Measurements from ENCODE around the gene SDK1.

Gene SDK1

DNA sequence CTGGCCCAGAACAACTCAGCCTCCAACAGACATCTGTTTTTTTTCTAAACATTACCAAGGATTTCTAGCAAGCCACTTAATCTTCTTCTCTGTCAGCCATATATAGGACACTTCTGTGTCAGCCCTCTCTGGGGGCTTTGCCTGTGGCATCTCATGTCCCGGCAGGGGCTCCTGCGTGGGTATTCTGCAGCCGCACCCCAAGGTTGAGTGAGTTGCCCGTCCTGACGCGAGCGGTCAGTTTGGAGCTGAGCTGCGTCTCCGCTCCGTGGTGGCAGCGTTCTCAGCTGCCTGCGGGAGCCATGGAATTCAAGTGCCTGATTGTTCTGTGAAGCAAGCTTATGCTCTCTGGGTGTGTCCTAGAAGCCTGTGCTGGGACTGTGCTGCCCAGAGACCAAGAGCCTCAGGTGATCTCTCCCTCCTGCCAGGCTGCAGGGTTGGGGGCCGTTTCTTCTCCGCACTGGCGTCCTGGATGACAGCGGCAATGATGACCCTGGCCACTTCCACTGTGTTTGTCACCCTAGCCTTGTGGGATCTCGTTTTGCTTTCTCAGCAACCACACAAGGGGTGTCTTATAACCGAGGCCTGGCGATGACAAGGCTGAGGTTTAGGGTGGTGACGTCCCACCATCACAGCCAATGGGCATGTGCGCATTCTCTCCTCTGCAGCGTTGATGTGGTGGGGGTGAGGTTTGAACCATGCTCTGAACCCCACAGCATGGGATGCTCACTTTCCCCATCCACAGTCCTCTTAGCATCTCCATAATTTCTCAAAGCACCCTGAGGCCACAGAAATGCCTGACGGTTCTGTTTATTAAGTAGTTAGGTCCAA, 768.4 kb downstream of the SDK1 start:
- no peak overlapping the region for H3K4me3 ChIP-seq (ENCODE audit: low read depth, low read length)
- TF ChIP-seq, protein P1, sequence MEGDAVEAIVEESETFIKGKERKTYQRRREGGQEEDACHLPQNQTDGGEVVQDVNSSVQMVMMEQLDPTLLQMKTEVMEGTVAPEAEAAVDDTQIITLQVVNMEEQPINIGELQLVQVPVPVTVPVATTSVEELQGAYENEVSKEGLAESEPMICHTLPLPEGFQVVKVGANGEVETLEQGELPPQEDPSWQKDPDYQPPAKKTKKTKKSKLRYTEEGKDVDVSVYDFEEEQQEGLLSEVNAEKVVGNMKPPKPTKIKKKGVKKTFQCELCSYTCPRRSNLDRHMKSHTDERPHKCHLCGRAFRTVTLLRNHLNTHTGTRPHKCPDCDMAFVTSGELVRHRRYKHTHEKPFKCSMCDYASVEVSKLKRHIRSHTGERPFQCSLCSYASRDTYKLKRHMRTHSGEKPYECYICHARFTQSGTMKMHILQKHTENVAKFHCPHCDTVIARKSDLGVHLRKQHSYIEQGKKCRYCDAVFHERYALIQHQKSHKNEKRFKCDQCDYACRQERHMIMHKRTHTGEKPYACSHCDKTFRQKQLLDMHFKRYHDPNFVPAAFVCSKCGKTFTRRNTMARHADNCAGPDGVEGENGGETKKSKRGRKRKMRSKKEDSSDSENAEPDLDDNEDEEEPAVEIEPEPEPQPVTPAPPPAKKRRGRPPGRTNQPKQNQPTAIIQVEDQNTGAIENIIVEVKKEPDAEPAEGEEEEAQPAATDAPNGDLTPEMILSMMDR (IDR thresholded peaks at IDR 0.05; ENCODE audit: low read depth, low read length) = no peak

DNA sequence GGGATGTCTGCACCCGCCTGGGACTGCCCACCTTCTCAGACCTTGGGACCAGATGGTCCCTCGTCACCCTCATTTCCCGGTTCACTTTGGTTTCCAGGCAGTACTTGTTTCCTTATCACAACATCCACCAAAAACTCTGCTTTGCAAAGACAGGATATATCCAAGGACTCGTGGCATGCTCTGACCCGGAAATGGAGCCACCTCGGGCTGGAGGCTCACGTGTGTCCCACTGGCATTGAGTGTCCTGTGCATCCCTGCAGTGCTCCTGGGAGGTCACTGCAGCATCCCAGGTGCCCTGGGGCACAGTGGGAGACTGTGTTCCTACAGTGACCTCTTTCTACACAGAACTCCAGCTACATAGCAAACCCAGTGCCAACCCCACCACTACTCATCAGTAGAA, 769.2 kb downstream of the SDK1 start:
- no peak overlapping the region for H3K4me3 ChIP-seq (ENCODE audit: low read depth, low read length)
- TF ChIP-seq, protein P1 (IDR thresholded peaks at IDR 0.05; ENCODE audit: low read depth, low read length) = no peak

DNA sequence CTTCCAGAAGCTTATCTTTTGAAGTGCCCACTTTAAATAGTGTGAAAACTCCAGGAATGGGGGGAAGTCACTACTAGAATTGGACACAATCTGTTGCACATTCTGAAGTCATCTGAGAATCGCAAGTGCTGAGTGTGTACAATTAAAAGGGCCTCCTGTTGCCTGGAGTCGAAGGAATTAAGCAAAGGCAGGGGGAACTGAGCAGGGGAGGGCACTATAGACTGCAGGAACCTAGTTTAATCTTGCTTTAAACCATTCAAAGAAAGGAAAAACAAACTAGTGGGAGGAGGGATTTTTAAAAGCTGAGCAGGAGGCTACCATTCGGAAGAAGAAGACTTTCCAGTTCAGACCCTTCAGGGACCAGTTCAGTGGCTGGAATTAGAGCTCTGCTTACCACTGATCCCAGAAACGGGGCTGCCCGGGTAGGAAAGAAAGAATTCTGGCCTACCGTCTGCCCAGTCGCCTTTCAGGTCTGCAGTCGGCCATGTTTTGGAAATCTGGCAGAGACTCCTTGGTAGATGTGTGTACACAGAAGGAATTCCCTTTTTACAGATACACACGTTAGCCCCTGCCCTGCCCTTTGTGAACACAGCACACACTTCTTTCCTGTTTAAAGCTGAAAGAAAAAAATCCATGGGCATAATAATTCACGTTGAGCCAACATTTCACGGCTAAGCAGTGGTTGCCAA, 770.5 kb downstream of the SDK1 start:
- TF ChIP-seq, protein P1 (IDR thresholded peaks at IDR 0.05; ENCODE audit: low read depth, low read length) = no peak
- H3K4me3 ChIP-seq (ENCODE audit: low read depth, low read length) = no peak overlapping the region

DNA sequence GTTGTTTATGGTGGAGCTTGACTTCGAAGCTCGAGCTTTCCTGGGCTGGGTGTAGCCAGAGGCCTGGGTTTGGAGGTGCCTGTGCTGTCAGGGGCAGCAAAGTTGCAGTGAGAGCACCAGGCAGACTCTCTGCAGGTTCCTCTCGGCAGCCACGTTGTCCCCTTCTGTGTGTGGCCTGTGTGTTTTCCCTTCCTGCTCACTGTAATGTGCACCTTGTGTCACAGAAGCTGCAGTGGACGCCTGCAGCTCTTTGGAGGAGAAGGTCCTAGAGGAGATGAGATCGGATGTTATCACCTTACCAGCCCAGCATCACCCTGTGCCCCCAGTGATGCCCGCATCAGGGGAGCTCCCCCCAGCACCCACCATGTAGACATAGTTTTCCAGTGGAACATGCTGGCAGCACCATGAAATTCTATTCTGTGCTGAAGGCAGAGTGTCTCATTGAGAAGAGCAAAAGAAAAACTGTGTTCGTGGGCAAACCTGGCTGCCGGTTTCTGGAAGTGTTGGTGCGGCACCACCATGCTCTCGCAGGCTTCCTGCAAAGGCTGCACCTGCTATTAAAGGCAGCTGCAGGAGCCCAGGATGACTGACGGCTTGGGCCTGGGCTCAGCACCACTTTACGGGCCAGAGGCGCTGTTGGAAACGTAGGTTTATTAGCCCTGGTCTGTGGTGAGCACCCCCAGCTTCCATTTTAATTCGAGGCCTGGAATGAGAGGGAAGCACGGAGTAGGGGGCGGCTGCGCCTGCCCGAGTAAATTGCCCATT, 771.3 kb downstream of the SDK1 start:
- H3K4me3 ChIP-seq (ENCODE audit: low read depth, low read length) = no peak overlapping the region
- TF ChIP-seq, protein P1 (IDR thresholded peaks at IDR 0.05; ENCODE audit: low read depth, low read length) = no peak

DNA sequence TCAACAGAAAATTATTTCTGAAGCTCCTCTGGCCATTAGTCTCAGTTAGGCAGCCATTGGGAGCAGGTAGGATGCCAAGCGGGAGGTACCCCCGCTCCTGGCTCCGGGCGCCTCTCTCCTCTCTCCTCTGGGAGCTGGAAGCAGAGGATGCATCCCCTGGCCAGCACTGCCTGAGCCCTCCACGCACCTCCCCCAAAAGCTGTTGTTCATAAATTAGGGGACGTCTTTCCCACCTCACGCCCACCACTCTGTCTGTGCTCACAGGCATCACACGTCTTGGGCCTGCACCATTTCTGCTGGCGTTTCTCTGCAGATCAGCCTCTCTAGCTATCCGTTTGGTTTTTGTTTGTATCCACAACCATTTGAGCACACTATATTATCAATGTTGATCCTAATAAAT, 772.0 kb downstream of the SDK1 start:
- TF ChIP-seq, protein P1 (IDR thresholded peaks at IDR 0.05; ENCODE audit: low read depth, low read length) = no peak
- H3K4me3 ChIP-seq (ENCODE audit: low read depth, low read length) = no peak overlapping the region

DNA sequence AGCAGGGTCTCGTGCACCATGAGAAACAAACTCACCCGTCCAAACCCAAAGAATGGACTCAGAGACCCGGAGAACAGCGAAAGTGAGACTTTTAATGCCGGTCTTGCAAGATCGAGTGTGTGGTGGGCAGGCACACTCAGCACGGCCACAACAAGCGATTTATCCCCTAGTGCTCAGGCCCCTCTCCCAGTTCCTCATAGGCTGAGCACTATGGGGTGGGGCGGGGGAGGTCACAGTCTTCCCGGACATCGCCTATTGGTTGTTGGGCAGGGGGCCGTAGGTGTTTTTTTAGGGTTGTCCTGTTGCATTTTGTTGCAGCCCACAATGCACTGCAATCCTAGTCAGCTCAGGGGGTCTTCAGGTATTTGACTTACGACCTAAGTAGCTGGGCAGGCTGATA, 772.7 kb downstream of the SDK1 start:
- H3K4me3 ChIP-seq (ENCODE audit: low read depth, low read length) = no peak overlapping the region
- TF ChIP-seq, protein P1 (IDR thresholded peaks at IDR 0.05; ENCODE audit: low read depth, low read length) = no peak

Data from WI38 (cell line).